Fibroblast of mammary gland (primary cell): Measurements from ENCODE around the gene LRP10.
"Not testable (repeated sequence)": the region's sequence is repeated elsewhere in the genome, so short reads cannot be mapped to it uniquely, and the experiment has no call there.

Experiments
- DNase-seq: peaks from one replicate; pipeline ENCODE4 v3.0.0-alpha.2; 2010; ENCODE audit warnings: low read depth
- H3K4me3 ChIP-seq: 2 replicates; pipeline ENCODE4 v1.5.1; 2011; ENCODE audit warnings: low read depth, mild to moderate bottlenecking, low read length, moderate library complexity; ENCODE audit not compliant: control insufficient read depth
- CTCF ChIP-seq: conservative IDR thresholded peaks from 2 replicates; pipeline ENCODE4 v1.5.1; 2011; ENCODE audit warnings: low read depth, low read length, inconsistent platforms; ENCODE audit not compliant: control insufficient read depth, insufficient read depth

LRP10 gene

GRCh38 chr14:22850944-22851764 lies 20.4 kb upstream of the LRP10 start:
- DNase-seq: peak; percentile 99
- H3K4me3 ChIP-seq: peak overlapping the region; percentile 19
- TF ChIP-seq CTCF: no peak

GRCh38 chr14:22852178-22852577 lies 19.4 kb upstream of the LRP10 start:
- DNase-seq: not testable (repeated sequence)

GRCh38 chr14:22852599-22852939 lies 19.0 kb upstream of the LRP10 start:
- TF ChIP-seq CTCF: no peak
- no peak overlapping the region for H3K4me3 ChIP-seq
- no peak for DNase-seq

More at GRCh38 chr14:22852178-22852577, 19.4 kb upstream of the LRP10 start:
- not testable (repeated sequence) for H3K4me3 ChIP-seq

GRCh38 chr14:22852940-22853767 lies 18.4 kb upstream of the LRP10 start:
- peak; percentile 86 for DNase-seq
- TF ChIP-seq CTCF: peak; percentile 92
- H3K4me3 ChIP-seq: peak overlapping the region; percentile 50

- not testable (repeated sequence) for H3K4me3 ChIP-seq, DNase-seq
Observed at GRCh38 chr14:22854296-22854695, 17.2 kb upstream of the LRP10 start.

GRCh38 chr14:22854963-22855724 lies 16.4 kb upstream of the LRP10 start:
- no peak for TF ChIP-seq CTCF
- no peak overlapping the region for H3K4me3 ChIP-seq
- DNase-seq: no peak

GRCh38 chr14:22856428-22856827 lies 15.1 kb upstream of the LRP10 start:
- TF ChIP-seq CTCF: no peak
- H3K4me3 ChIP-seq: no peak overlapping the region
- no peak for DNase-seq

GRCh38 chr14:22860377-22860776 lies 11.2 kb upstream of the LRP10 start:
- H3K4me3 ChIP-seq, DNase-seq: not testable (repeated sequence)
